B cell (primary cell): ENCODE data around the gene KIF16B. TPM values are rescaled to one million over a fixed set of nuclear protein-coding genes. Genes with fewer than 3 reads are reported as not detected.

Source experiments
- ATAC-seq: fragments of 200-7000 bp; cut with Tn5 transposase; one replicate; pipeline ENCODE4 v1.10.0; 2021; ENCODE audit warnings: low read depth, mild to moderate bottlenecking, moderate number of reproducible peaks, moderate library complexity
- CTCF ChIA-PET: fragments of 350-600 bp; sonication (Branson Sonifier 250); formaldehyde crosslinking; loops from one replicate; lab custom pipeline; 2021; ENCODE audit warnings: antibody characterized with exemption, inconsistent platforms; lab: Charles Lee
- POLR2A ChIA-PET: fragments of 350-600 bp; sonication (Branson Sonifier 250); formaldehyde crosslinking; loops from one replicate; lab custom pipeline; 2021; ENCODE audit warnings: antibody characterized with exemption; lab: Charles Lee
- DNase-seq: peaks from one replicate; pipeline ENCODE4 v3.0.0; 2013
- H2AFZ ChIP-seq: 2 replicates; pipeline ENCODE4 v1.6.1; 2012; ENCODE audit warnings: mild to moderate bottlenecking, low read depth, low read length; ENCODE audit not compliant: insufficient read depth, poor library complexity, severe bottlenecking
- H3K27ac ChIP-seq, 2 donors: 1 replicate in 1 of 2; 2 replicates in 1 of 2; pipeline ENCODE4 v1.5.1; 2012 to 2013; ENCODE audit warnings: low read length in 2 of 2, mild to moderate bottlenecking in 2 of 2, moderate library complexity in 1 of 2
- H3K27me3 ChIP-seq, 4 experiments: fragments of 200-600 bp in 1 of 4; sonication (generic) in 1 of 4; replicated peaks in 1 of 4; 1 replicate in 2 of 4; 2 replicates in 2 of 4; pipeline versions ENCODE4 v1.6.1 to v1.7.0; 2013 to 2016; ENCODE audit warnings: low read length in 3 of 4, mild to moderate bottlenecking in 2 of 4, mixed read lengths in 1 of 4, moderate library complexity in 1 of 4; ENCODE audit not compliant: insufficient read depth in 4 of 4, control insufficient read depth in 3 of 4; ENCODE audit errors: control extremely low read depth in 1 of 4
- H3K36me3 ChIP-seq, 2 experiments: replicated peaks in 1 of 2; 1 replicate in 1 of 2; 2 replicates in 1 of 2; pipeline versions ENCODE4 v1.6.1 to v1.7.1; 2013; ENCODE audit warnings: low read length in 1 of 2; ENCODE audit not compliant: insufficient read depth in 2 of 2, control insufficient read depth in 1 of 2; ENCODE audit errors: control extremely low read depth in 1 of 2, extremely low read depth in 1 of 2
- H3K4me1 ChIP-seq, 2 donors: fragments of 200-600 bp in 1 of 2; sonication (generic) in 1 of 2; 1 replicate in 1 of 2; 2 replicates in 1 of 2; pipeline versions ENCODE4 v1.5.1 to v1.6.1; 2013 to 2017; ENCODE audit warnings: low read length in 2 of 2; ENCODE audit not compliant: control insufficient read depth in 2 of 2, insufficient read depth in 2 of 2
- H3K4me2 ChIP-seq: replicated peaks from 2 replicates; pipeline ENCODE3; 2012; ENCODE audit warnings: mild to moderate bottlenecking, low read depth, low read length; ENCODE audit not compliant: poor library complexity, severe bottlenecking
- H3K4me3 ChIP-seq, 5 experiments: fragments of 200-600 bp in 1 of 5; sonication (generic) in 1 of 5; 1 replicate in 3 of 5; 2 replicates in 2 of 5; pipeline versions ENCODE4 v1.5.1 to v1.7.0; 2011 to 2016; ENCODE audit warnings: low read length in 4 of 5, mild to moderate bottlenecking in 4 of 5, low read depth in 2 of 5, control low read depth in 1 of 5, moderate library complexity in 1 of 5; ENCODE audit not compliant: insufficient read depth in 1 of 5; ENCODE audit errors: control extremely low read depth in 1 of 5, extremely low read depth in 1 of 5
- H3K79me2 ChIP-seq: fragments of 200-600 bp; sonication (generic); one replicate; pipeline ENCODE4 v1.6.0; 2016; ENCODE audit warnings: low read length; ENCODE audit not compliant: control insufficient read depth, insufficient read depth
- H3K9ac ChIP-seq: fragments of 200-600 bp; sonication (generic); 2 replicates; pipeline ENCODE4 v1.6.1; 2017; ENCODE audit warnings: mild to moderate bottlenecking, low read length, moderate library complexity
- H3K9me3 ChIP-seq, 3 donors: one replicate each; pipeline versions ENCODE4 v1.6.1 to v1.7.1; 2013; ENCODE audit warnings: low read length in 2 of 3; ENCODE audit not compliant: control insufficient read depth in 2 of 3, insufficient read depth in 1 of 3; ENCODE audit errors: control extremely low read depth in 1 of 3
- H4K20me1 ChIP-seq: 2 replicates; pipeline ENCODE4 v1.6.0; 2012; ENCODE audit warnings: mild to moderate bottlenecking, low read length; ENCODE audit not compliant: insufficient read depth, control insufficient read depth, poor library complexity, severe bottlenecking
- H3K27ac Mint-ChIP-seq: one replicate; pipeline ENCODE4 v1.8.0; 2021; ENCODE audit warnings: mixed read lengths
- H3K27me3 Mint-ChIP-seq: one replicate; pipeline ENCODE4 v1.8.0; 2021; ENCODE audit warnings: mixed read lengths
- H3K4me1 Mint-ChIP-seq: one replicate; pipeline ENCODE4 v1.8.0; 2021; ENCODE audit warnings: mixed read lengths
- H3K4me3 Mint-ChIP-seq: one replicate; pipeline ENCODE4 v1.8.0; 2021; ENCODE audit warnings: mixed read lengths
- H3K9me3 Mint-ChIP-seq: one replicate; pipeline ENCODE4 v1.8.0; 2022; ENCODE audit warnings: mixed read lengths; ENCODE audit not compliant: insufficient read depth
- EZH2 ChIP-seq: IDR thresholded peaks from 2 replicates; pipeline ENCODE4 v1.6.1; 2012; ENCODE audit warnings: borderline replicate concordance, low read depth, mild to moderate bottlenecking, moderate library complexity, low read length; ENCODE audit not compliant: insufficient read depth, poor library complexity, severe bottlenecking
- WGBS: methylation state at CpG from one replicate; pipeline ENCODE4 v1.1.5; 2013; ENCODE audit warnings: missing lambda C conversion rate; ENCODE audit not compliant: insufficient coverage; 5-methylcytosine and 5-hydroxymethylcytosine counted together
- intact Hi-C: fragments of 100-400 bp; cut with micrococcal nuclease; formaldehyde crosslinking; loops from one replicate; pipeline ENCODE4 v1.10.0; 2022
- polyA plus RNA-seq: library from polyadenylated mRNA; depleted of rRNA; stranded (reverse); fragments of >200 nt; gene quantifications from 2 replicates; pipeline ENCODE4 v1.2.3, GENCODE V29; 2012
- total RNA-seq, 2 donors: library from RNA; stranded (reverse); fragments of 120-200 nt in 1 of 2; gene quantifications; 1 replicate in 1 of 2; 2 replicates in 1 of 2; pipeline versions ENCODE4 v1.2.3 to v1.2.4, GENCODE V29; 2013 to 2022
- TF ChIP-seq, protein P1 (sequence below): fragments of 200-600 bp; IDR thresholded peaks from one replicate; pipeline ENCODE4 v1.8.0; 2022; ENCODE audit warnings: antibody characterized with exemption, mild to moderate bottlenecking

The KIF16B gene
- total and polyA plus RNA-seq, 2 donors (not counting 1 experiment from before 2014, with no cell fraction given) = 4.5 to 13.0 TPM

DNA sequence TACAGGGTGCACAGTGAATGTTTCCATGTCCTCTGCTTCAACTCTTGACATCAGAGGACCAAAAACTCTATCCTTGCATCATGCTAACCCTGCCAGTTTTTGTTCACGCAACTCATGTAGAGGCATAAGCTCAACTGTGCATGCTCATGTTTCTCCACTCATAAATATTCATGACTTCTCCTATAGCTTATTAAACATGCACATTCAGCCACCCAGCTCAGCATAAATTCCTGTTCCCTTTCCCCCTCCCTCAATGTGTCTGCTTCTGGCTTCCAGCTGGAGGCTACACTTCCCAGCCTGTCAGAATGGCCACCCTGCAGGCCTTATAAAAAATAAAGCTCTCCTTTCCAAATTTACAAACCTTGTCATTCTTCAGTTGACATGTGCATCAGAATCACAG lies 154.6 kb downstream of the KIF16B start:
- H3K27me3 ChIP-seq = no peaks in the 10 kb centered on the region
- intact Hi-C loops = no loop called here
- no peaks in the 10 kb centered on the region for H4K20me1 ChIP-seq
- ChIA-PET POLR2A (no interaction called here), CTCF (no interaction called here)
- H3K4me3 ChIP-seq = no peak overlapping the region
- H2AFZ ChIP-seq = no peak overlapping the region
- no peak overlapping the region for H3K27ac ChIP-seq
- H3K4me2 ChIP-seq = no peak overlapping the region
- ATAC-seq (no peak), DNase-seq (no peak)
- H3K9me3 Mint-ChIP-seq = no peaks in the 10 kb centered on the region
- H3K36me3 ChIP-seq = peaks cover 0 to 2% of the 10 kb centered on the region in 2 experiments
- no peak overlapping the region for H3K4me3 Mint-ChIP-seq
- no peak overlapping the region for H3K9ac ChIP-seq
- no peaks in the 10 kb centered on the region for H3K4me1 Mint-ChIP-seq
- 100% methylated on average over 1 of the region's 1 CpG for WGBS
- TF ChIP-seq EZH2 = no peak
- TF ChIP-seq, protein P1, sequence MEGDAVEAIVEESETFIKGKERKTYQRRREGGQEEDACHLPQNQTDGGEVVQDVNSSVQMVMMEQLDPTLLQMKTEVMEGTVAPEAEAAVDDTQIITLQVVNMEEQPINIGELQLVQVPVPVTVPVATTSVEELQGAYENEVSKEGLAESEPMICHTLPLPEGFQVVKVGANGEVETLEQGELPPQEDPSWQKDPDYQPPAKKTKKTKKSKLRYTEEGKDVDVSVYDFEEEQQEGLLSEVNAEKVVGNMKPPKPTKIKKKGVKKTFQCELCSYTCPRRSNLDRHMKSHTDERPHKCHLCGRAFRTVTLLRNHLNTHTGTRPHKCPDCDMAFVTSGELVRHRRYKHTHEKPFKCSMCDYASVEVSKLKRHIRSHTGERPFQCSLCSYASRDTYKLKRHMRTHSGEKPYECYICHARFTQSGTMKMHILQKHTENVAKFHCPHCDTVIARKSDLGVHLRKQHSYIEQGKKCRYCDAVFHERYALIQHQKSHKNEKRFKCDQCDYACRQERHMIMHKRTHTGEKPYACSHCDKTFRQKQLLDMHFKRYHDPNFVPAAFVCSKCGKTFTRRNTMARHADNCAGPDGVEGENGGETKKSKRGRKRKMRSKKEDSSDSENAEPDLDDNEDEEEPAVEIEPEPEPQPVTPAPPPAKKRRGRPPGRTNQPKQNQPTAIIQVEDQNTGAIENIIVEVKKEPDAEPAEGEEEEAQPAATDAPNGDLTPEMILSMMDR = no peak
- no peaks in the 10 kb centered on the region for H3K79me2 ChIP-seq
- H3K4me1 ChIP-seq = no peaks in the 10 kb centered on the region
- H3K9me3 ChIP-seq = no peaks in the 10 kb centered on the region
- H3K27me3 Mint-ChIP-seq = no peaks in the 10 kb centered on the region
- H3K27ac Mint-ChIP-seq = no peak overlapping the region

DNA sequence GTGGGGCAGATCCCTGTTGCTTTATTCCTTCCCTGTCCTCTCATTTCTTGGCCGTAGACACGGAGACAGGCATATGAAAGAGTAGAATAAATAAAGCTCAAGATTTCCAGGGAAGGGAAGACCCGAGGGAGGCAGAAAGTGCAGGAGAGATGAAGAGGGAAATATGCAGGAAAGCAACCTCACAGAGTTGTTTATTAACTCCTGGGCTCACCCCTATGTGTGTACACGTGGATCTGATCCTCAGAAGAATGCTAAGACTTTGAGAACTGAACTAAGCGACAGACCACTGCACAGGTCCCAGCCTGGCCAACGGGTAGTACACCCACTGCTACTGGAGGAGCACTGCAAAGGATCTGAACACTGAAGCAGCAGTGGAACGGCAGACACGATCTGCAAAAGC lies 156.2 kb downstream of the KIF16B start:
- Histone ChIP-seq H3K79me2 (no peaks in the 10 kb centered on the region), H3K4me2 (no peak overlapping the region), H3K4me1 (no peaks in the 10 kb centered on the region), H3K27ac (no peak overlapping the region), H3K9me3 (no peaks in the 10 kb centered on the region), H3K36me3 (no peaks in the 10 kb centered on the region), H3K9ac (no peak overlapping the region), H2AFZ (no peak overlapping the region), H3K27me3 (no peaks in the 10 kb centered on the region), H3K4me3 (no peak overlapping the region), H4K20me1 (no peaks in the 10 kb centered on the region)
- WGBS = 98% methylated on average over 8 of the region's 8 CpGs
- TF ChIP-seq, protein P1 = no peak
- no peak for TF ChIP-seq EZH2
- DNase-seq = no peak
- H3K4me3 Mint-ChIP-seq = no peak overlapping the region
- H3K27me3 Mint-ChIP-seq = no peaks in the 10 kb centered on the region
- peaks cover 1% of the 10 kb centered on the region for H3K9me3 Mint-ChIP-seq
- H3K27ac Mint-ChIP-seq = no peak overlapping the region
- H3K4me1 Mint-ChIP-seq = no peaks in the 10 kb centered on the region
- intact Hi-C loops = no loop called here
- no peak for ATAC-seq
- CTCF ChIA-PET = interaction anchor here (1.4 to 1.5 kb wide), 2 partner anchors 16 to 59 kb away, joined by 4 read pairs; no protein-coding TSS in a partner anchor
- POLR2A ChIA-PET = no interaction called here
